ENCODE measurements around the gene MIB1. TPM values are rescaled to one million over a fixed set of nuclear protein-coding genes. Genes with fewer than 3 reads are reported as not detected.

Gene MIB1
- total RNA-seq, 3 donors from 2014 or later: 12.3 to 16.8 (median 16.0) TPM

GRCh38 chr18:21908711-21909110, 168.1 kb downstream of the MIB1 start:
- H3K27me3 Mint-ChIP-seq (ENCODE audit: low read depth): peaks cover 30% of the 10 kb centered on the region
- no peak overlapping the region for H3K4me3 Mint-ChIP-seq
- H3K9me3 Mint-ChIP-seq: no peaks in the 10 kb centered on the region
- no peaks in the 10 kb centered on the region for H3K4me1 Mint-ChIP-seq (ENCODE audit: low read depth)
- ATAC-seq: no peak
- DNase-seq: no peak
- H3K36me3 Mint-ChIP-seq (ENCODE audit: insufficient read depth): no peaks in the 10 kb centered on the region

DNA sequence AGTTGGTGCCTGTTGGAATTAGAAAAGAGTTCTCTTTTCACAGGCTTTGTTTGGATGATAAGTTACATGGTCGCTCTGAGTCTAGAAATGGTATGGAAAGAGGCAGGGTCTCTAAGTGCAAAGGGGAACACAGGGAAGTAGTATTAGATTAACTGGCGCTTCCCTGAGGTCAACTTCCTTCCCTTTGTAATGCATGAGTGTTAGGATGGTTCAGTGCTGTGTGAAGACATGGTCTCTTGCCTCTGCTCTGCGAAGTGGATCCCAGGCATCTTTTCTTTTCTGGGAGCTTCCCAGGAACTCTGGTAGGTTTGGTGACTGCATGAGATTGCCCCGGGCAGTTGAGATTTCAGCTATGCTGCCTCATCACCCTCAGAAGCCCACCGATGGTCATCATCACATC, 170.3 kb downstream of the MIB1 start:
- H3K4me3 Mint-ChIP-seq: no peak overlapping the region
- H3K9me3 Mint-ChIP-seq: no peaks in the 10 kb centered on the region
- peaks cover 19% of the 10 kb centered on the region for H3K27me3 Mint-ChIP-seq (ENCODE audit: low read depth)
- no peak for ATAC-seq
- H3K4me1 Mint-ChIP-seq (ENCODE audit: low read depth): no peaks in the 10 kb centered on the region
- no peak for DNase-seq
- no peaks in the 10 kb centered on the region for H3K36me3 Mint-ChIP-seq (ENCODE audit: insufficient read depth)

GRCh38 chr18:21911551-21911950, 171.0 kb downstream of the MIB1 start:
- Mint-ChIP-seq H3K36me3 (ENCODE audit: insufficient read depth) (no peaks in the 10 kb centered on the region), H3K4me3 (no peak overlapping the region), H3K9me3 (no peaks in the 10 kb centered on the region), H3K4me1 (ENCODE audit: low read depth) (no peaks in the 10 kb centered on the region), H3K27me3 (ENCODE audit: low read depth) (peaks cover 19% of the 10 kb centered on the region)
- DNase-seq (no peak), ATAC-seq (no peak)

DNA sequence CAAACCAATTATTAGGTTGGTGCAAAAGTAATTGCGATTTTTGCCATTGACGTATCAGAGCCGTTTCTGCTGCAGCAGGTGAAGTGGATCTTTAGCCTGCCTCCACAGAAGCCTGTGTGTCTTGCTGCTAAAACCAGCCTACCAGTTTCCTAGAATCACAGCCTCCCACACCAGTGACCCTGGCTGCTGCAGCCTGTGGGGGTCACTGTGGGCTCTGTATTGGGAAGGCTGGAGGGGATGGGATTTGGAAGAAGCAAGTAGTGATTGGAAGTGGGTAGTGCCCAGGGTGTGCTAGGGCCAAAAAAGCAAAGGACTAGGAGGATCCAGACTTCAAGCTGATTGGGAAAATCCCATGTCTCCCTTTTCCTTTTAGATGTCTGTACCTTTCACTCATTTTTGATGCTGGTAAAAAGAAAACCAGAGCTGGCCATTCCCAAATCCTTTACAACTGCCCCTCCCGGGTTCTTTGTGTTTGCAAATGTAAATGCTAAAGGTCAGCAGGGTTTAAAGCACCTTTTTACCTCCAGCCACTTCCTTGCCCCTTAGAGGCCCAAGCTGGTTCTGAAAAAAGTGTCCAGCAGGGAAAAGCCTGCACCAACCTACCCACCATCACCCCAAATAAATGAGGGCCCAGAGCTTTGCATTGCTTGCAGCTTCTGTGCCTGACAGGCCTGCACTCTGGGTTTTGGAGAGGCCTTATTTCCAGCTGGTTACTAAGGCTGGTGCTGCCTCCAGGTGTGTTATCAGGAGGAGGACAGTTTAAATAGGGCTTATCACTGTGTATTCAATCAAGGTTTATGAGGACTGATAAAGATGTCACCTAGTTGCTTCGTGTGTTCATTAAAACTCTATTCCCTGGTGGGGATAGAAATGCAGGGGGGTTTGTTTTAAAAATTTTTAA, 172.0 kb downstream of the MIB1 start:
- Mint-ChIP-seq H3K4me3 (no peak overlapping the region), H3K36me3 (ENCODE audit: insufficient read depth) (no peaks in the 10 kb centered on the region), H3K4me1 (ENCODE audit: low read depth) (no peaks in the 10 kb centered on the region), H3K9me3 (no peaks in the 10 kb centered on the region), H3K27me3 (ENCODE audit: low read depth) (peaks cover 14% of the 10 kb centered on the region)
- DNase-seq (no peak), ATAC-seq (no peak)

DNA sequence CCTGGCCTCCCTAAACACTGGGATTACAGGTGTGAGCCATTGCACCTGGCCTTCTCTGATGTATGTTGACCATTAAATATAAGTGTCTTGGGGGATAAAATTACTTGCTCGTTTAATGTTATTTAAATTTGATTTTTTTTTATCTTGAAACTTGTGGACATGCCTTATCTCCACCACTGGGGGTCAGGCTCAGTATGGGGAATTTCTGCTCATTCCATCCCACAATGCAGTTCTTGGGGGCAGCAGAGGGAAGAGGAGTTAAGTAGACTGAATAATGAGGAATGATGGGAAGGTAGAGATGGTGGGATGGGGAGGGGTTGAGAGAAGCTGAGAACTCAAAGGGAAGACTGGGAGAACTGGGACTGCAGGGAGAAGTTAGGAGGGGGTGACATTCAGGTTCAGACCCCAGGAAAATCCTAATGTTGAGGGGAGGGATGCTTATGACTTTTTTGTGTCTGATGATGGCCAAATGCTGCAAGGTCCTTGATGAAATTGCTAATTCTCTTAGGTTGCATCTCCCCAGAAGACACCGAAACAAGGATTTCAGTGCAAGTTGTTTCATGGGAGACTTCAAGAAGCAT, 174.2 kb downstream of the MIB1 start:
- Mint-ChIP-seq H3K4me1 (ENCODE audit: low read depth) (no peaks in the 10 kb centered on the region), H3K27me3 (ENCODE audit: low read depth) (peaks cover 9% of the 10 kb centered on the region), H3K4me3 (no peak overlapping the region), H3K9me3 (peaks cover 5% of the 10 kb centered on the region), H3K36me3 (ENCODE audit: insufficient read depth) (no peaks in the 10 kb centered on the region)
- no peak for ATAC-seq
- DNase-seq: no peak

DNA sequence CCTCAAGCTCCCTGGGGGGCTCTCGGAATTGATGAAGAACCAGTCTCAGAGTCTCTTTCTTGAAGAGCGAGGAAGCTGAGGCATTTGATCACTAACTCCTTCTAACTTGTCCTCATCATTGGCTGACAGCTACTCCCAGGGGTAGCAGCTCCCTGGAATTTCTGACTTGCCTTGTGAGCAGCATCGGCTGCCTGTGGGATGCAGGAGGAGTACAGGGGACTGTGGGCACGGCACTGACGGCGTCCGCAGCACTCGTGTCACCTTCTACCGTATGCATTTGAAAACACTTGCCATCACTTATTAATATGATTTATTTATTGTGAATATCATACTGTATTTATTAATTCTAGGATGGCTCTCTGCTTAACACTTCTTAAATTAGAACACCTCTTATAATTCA, 175.0 kb downstream of the MIB1 start:
- DNase-seq: no peak
- H3K27me3 Mint-ChIP-seq (ENCODE audit: low read depth): peaks cover 5% of the 10 kb centered on the region
- no peaks in the 10 kb centered on the region for H3K36me3 Mint-ChIP-seq (ENCODE audit: insufficient read depth)

GRCh38 chr18:21916594-21916993, 176.0 kb downstream of the MIB1 start:
- ATAC-seq: no peak
- H3K36me3 Mint-ChIP-seq (ENCODE audit: insufficient read depth): no peaks in the 10 kb centered on the region

More for the DNA sequence above, 175.0 kb downstream of the MIB1 start:
- ATAC-seq: no peak
- Mint-ChIP-seq H3K4me3 (no peak overlapping the region), H3K9me3 (peaks cover 5% of the 10 kb centered on the region), H3K4me1 (ENCODE audit: low read depth) (no peaks in the 10 kb centered on the region)

DNA sequence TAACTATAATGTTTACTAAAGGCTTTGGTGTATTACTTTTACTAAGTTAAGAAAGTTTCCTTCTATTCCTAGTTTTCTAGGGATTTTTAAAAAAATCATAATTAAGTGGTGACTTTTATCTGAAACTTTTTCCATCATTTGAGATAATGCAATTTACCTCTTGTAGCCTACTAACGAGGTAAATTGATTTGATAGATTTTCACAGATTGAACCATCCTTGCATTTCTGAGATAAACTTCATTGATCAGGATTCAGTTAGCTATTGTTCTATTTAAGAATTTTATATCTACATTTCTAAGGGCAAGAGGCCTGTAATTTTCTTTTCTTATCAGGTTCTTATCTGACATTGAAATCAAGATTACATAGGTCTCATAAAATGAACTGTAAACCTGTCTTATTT, 178.1 kb downstream of the MIB1 start:
- H3K4me1 Mint-ChIP-seq (ENCODE audit: low read depth): no peaks in the 10 kb centered on the region
- DNase-seq (no peak), ATAC-seq (no peak)
- no peaks in the 10 kb centered on the region for H3K27me3 Mint-ChIP-seq (ENCODE audit: low read depth)
- peaks cover 9% of the 10 kb centered on the region for H3K9me3 Mint-ChIP-seq
- no peaks in the 10 kb centered on the region for H3K36me3 Mint-ChIP-seq (ENCODE audit: insufficient read depth)
- H3K4me3 Mint-ChIP-seq: no peak overlapping the region

More at GRCh38 chr18:21916594-21916993, 176.0 kb downstream of the MIB1 start:
- DNase-seq: no peak
- H3K4me3 Mint-ChIP-seq: no peak overlapping the region
- H3K27me3 Mint-ChIP-seq (ENCODE audit: low read depth): no peaks in the 10 kb centered on the region
- no peaks in the 10 kb centered on the region for H3K4me1 Mint-ChIP-seq (ENCODE audit: low read depth)
- peaks cover 9% of the 10 kb centered on the region for H3K9me3 Mint-ChIP-seq

Other genes with a start within 250 kb of the MIB1 start
- 10 to 100 TPM; 12.3 to 15.6 (median 14.2) TPM for gene ESCO1, start 140.1 kb upstream of the MIB1 start, total RNA-seq
- 100 to 1,000 TPM; 181 to 207 (median 204) TPM for gene SNRPD1, start 128.5 kb upstream of the MIB1 start, total RNA-seq
- gene ABHD3, start 36.0 kb upstream of the MIB1 start, total RNA-seq: 10 to 100 TPM in 2 of 3 donors, 1 to 10 TPM in 1; 9.5 to 12.9 (median 11.1) TPM